ENCODE measurements around the gene CAMTA1.

CAMTA1 gene

DNA sequence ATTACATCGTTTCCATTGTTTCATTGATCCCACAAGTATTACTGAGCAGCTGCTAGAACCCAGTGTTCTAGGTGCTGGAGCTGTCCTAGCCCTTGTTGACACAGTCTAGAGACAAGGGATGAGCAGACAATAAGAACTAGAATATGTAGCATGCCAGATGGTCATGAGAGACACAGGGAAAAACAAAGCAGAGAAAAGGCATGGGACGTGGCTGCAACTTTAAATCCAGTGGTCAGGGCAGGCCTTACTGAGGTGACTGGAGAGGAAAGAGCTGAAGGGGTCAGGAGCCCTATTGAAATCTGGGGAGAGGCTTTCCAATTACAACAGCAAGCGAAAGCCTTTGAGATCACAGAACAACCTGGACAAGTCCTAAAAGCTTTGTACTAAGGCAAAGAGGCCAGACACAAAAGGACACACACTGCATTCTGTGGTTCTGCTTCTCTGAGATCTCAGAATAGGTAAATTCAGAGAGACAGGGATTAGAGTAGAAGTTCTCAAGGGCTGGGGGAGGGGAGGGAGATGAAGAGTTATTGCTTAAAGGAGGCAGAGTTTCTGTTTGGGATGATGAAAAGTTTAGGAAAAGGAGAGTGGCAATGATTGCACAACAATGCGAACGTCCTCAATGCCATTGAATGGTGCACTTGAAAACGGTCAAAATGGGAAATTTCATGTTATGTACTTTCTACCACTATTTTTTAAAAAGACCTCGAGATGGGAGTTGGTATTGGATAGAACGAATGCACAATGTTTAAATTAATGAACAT lies 518.5 kb downstream of the CAMTA1 start:
- H3K27ac ChIP-seq = no peak overlapping the region
- TF ChIP-seq, protein P1, sequence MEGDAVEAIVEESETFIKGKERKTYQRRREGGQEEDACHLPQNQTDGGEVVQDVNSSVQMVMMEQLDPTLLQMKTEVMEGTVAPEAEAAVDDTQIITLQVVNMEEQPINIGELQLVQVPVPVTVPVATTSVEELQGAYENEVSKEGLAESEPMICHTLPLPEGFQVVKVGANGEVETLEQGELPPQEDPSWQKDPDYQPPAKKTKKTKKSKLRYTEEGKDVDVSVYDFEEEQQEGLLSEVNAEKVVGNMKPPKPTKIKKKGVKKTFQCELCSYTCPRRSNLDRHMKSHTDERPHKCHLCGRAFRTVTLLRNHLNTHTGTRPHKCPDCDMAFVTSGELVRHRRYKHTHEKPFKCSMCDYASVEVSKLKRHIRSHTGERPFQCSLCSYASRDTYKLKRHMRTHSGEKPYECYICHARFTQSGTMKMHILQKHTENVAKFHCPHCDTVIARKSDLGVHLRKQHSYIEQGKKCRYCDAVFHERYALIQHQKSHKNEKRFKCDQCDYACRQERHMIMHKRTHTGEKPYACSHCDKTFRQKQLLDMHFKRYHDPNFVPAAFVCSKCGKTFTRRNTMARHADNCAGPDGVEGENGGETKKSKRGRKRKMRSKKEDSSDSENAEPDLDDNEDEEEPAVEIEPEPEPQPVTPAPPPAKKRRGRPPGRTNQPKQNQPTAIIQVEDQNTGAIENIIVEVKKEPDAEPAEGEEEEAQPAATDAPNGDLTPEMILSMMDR (conservative IDR thresholded peaks at IDR 0.05; ENCODE audit: low read depth) = no peak
- ChIA-PET CTCF (no interaction called here), POLR2A (ENCODE audit: low non-redundant PET) (no interaction called here)
- DNase-seq (ENCODE audit: low spot score) = no peak

GRCh38 chr1:7313081-7313546 lies 527.9 kb downstream of the CAMTA1 start:
- ChIA-PET CTCF (interaction anchor here (0.6 kb wide), 1 partner anchor 11 kb away, joined by 4 read pairs; no protein-coding TSS in a partner anchor), POLR2A (ENCODE audit: low non-redundant PET) (no interaction called here)
- no peak for DNase-seq (ENCODE audit: low spot score)

GRCh38 chr1:7313826-7314225 lies 528.6 kb downstream of the CAMTA1 start:
- ChIA-PET POLR2A (ENCODE audit: low non-redundant PET) (no interaction called here), CTCF (interaction anchor here (0.6 kb wide), 1 partner anchor 29 kb away, joined by 3 read pairs; no protein-coding TSS in a partner anchor)
- H3K27ac ChIP-seq = no peak overlapping the region
- DNase-seq (ENCODE audit: low spot score) = no peak
- TF ChIP-seq, protein P1 (conservative IDR thresholded peaks at IDR 0.05; ENCODE audit: low read depth) = no peak

More at GRCh38 chr1:7313081-7313546, 527.9 kb downstream of the CAMTA1 start:
- H3K27ac ChIP-seq = no peak overlapping the region
- TF ChIP-seq, protein P1 (conservative IDR thresholded peaks at IDR 0.05; ENCODE audit: low read depth) = no peak

DNA sequence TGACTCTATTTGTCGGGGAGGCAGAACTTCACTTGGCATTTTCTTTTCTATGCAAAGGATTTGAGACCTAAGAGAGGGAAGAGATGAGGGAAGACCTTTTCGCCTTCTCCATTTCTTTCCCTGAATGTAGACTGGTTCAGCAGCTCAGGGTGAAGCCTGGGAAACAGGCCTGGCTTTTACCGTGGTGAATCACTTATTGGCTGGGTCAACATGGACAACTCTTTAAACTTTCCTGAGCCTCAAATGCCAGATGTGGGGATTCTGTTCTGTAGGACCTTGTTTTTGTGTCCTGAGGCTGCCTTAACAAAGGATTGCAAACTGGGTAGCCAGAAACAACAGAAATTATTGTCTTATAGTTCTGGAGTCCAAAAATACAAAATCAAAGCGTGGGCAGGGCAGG lies 530.1 kb downstream of the CAMTA1 start:
- no peak for DNase-seq (ENCODE audit: low spot score)
- H3K27ac ChIP-seq = no peak overlapping the region
- TF ChIP-seq, protein P1 (conservative IDR thresholded peaks at IDR 0.05; ENCODE audit: low read depth) = no peak
- ChIA-PET CTCF (no interaction called here), POLR2A (ENCODE audit: low non-redundant PET) (no interaction called here)

DNA sequence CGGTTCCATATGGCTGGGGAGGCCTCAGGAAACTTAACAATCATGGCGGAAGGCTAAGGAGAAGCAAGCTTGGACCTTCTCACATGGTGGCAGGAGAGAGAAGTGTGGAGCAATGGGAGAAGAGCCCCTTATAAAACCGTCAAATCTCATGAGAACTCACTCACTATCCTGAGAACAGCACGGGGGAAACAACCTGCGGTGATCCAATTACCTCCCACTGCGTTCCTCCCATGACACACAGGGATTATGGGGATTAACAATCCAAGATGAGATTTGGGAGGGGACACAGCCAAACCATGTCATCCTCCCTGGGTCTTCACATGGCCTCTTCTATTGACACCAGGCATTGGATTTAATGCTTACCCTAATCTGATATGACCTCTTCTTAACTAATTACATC lies 530.7 kb downstream of the CAMTA1 start:
- H3K27ac ChIP-seq = no peak overlapping the region
- CTCF ChIA-PET = no interaction called here
- POLR2A ChIA-PET (ENCODE audit: low non-redundant PET) = no interaction called here
- TF ChIP-seq, protein P1 (conservative IDR thresholded peaks at IDR 0.05; ENCODE audit: low read depth) = no peak
- no peak for DNase-seq (ENCODE audit: low spot score)

GRCh38 chr1:7317888-7318287 lies 532.6 kb downstream of the CAMTA1 start:
- TF ChIP-seq, protein P1 (conservative IDR thresholded peaks at IDR 0.05; ENCODE audit: low read depth) = no peak
- no peak for DNase-seq (ENCODE audit: low spot score)
- H3K27ac ChIP-seq = no peak overlapping the region
- CTCF ChIA-PET = interaction anchor here (0.9 kb wide), 1 partner anchor 17 kb away, joined by 3 read pairs; no protein-coding TSS in a partner anchor
- POLR2A ChIA-PET (ENCODE audit: low non-redundant PET) = no interaction called here
